ENCODE results near the gene CLDN17.

The CLDN17 gene, protein sequence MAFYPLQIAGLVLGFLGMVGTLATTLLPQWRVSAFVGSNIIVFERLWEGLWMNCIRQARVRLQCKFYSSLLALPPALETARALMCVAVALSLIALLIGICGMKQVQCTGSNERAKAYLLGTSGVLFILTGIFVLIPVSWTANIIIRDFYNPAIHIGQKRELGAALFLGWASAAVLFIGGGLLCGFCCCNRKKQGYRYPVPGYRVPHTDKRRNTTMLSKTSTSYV

DNA sequence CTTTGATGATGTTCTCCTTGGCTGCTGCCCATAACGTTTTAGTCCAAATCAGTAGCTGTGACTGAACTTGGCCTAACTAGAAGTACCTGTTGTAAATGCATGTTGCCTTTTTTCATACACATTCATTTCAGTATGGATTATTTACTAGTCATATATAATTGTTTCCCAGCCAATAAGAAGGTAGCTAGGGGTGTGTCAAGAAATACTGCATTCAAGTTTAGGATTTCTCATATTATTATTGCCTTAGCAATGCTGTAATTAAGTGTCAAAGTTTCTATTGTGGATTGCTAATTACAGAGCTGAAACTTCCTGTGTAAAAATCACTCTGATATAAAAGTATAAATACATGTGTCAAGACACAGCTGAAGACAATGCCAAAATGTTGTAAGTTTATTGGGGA lies at the start of gene CLDN17:
CLDN17 (minus strand) TSS at position 101 of the 400 bp plus-strand sequence. CDS start 188 bp downstream, outside the sequence.
- no peak for DNase-seq

DNA sequence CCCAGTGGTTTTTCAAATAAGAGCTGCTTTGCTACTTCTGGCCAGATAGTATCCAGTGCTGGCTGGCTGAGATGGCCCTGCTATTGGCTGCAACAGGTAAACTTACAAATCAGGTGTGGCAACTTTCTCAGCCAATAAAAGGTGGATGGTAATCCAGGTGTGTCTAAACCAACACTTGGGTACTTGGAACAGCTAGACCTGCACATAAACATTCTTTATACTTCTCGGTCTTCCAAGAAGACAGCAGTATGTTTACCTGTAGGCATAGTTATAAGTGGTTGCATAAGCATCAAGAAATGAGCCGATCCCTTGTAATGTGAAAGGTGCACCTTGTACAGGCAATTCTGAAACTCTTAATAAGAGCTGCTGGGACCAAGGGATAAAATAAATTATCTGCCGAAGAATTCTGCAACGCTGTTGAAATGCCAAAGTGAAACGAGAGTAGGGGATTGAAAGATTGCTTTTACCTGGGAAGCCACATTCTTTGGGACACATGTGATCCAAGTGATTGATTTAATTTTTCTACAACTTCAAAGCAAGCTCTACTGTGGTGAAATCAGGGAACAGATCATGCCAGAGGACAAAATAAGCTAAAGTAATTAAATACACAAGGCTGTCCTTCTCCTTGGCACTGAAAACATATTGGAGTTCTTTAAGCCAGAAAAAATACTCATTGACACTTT lies 49.6 kb upstream of the CLDN17 start, which contains the start of gene CLDN8:
CLDN8 (minus strand) TSS at position 57 of the 683 bp plus-strand sequence. CDS start 172 bp downstream, outside the sequence.
- DNase-seq, result no peak

DNA sequence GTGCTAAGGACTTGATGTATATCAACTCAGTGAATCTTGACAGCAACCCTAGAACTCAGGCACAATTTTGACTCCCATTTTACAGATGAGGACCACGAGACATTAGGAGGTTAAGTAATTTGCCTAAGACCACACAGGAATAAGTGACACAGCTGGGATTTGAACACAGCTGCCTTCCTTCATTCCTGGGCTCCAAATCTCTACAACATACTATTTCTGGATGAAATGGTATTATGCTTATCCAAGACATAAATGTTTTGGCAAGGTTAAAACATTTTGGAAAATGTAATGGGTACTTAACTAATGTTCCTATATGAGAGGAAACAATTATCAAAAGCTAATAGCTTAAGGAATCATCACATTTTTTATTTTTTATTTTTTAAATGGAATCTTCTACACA lies 44.5 kb upstream of the CLDN17 start:
- no peak for DNase-seq

DNA sequence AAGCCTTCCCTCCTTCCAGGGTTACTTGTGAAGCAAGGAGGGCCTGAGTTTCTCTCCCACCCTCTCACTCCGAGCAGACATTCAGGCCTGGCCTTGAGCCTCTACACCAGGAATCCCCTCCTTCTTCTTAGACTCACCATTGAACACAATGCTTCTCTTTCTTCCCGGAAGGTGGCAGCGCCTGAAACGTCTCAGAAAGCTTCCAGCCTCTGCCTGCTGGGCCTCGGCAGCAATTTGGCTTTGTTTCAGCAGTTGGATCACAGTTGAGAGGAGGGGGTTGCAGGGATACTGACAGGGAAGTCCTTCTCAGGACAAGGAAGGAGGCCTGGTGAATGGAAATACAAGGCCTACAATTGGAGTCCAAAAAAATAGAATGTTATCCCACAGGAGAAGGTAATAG lies 43.0 kb upstream of the CLDN17 start:
- no peak for DNase-seq

DNA sequence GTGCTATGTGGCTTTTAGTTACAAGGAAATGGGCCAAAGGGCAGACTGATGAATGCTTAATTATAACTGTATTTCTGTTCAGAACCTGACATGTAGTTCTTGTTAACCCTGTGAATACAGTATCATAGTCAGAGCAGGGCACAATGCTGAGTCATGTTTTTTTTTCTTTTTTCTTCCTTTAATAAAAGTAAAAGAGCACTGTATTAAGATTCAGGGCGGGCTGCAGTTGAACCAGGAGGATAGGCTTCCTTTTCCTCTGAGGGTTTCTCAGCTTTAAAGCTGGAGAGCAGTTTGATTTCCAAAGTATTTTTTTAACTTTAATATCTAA lies 40.6 kb upstream of the CLDN17 start:
- no peak for DNase-seq

DNA sequence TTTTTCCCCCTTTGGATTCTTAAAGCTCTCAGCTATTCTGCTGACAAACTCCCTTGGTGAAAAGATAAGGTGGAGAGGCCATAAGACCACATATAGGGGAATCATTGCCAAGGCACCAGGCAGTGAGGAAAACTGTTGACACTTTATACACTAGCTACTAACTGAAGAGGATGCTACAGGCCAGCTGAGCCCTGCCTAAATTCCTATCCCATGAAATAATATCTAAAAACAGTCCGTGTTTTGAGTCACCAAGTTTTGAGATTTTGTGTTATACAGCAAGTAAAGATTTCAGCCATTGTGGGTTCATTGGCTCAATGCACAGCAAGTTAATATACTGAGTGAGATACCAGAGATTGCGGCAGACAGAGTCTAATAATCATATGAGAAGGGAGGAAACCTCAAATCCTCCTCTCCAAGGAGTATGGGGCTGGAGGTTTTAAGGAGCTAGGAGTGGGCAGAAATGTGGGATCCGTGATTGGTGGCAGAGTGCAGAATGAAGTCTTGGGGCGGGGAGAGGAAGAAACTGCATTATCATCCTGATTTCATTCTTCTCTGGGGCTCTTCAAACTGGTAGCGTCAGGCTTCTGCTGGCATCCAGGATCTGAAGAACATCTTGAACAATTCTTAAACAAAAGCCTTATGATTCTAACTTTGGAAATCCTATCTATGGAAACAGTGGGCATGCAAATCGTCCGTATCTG lies 40.1 kb upstream of the CLDN17 start:
- DNase-seq, result no peak

DNA sequence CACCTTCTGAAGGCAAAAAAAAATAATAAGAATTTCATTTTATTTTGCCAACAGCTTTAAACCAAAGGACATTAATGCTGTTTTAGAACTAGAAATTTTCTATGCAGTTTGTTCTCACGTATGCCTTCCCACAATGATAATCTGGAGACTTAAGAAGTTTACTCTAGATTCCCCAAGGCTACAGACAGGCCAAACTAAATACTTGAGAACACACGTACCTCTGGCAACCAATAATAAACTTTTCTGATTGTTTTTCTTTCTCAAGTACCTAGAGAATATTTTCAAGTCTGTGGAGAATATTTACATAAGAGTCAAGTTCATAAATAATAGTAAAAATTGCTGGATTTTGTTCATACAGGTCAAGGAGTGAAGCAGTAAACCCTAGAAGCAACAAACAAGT lies 33.4 kb upstream of the CLDN17 start:
- DNase-seq, result no peak

DNA sequence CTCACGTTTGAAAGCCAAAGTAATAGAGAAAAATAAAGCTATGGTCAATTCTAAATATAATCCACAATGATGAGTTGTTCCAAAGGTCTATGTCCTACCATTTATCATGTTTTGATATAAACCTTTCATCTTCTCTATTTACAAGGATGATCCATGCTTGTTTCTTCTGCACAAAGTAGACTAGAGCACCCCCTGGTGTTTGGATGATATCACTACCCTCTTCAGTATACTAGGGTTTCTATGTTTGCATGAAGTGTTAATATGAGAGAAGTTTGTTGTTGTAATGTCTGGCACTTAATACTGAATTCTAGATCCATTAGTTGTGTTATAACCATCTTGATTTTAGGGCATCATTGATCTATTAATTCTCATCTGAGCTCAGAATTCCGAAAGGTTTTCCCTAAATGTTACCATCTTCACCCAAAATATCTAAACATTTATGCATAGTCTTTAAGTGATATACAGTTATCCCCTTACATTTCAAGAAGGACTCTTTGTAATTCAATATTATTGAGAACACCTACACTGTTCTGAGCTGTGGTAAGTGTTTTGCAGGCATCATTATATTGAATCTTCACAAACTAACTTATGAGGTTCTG lies 28.2 kb upstream of the CLDN17 start:
- peak; percentile 66 to 69 for DNase-seq

DNA sequence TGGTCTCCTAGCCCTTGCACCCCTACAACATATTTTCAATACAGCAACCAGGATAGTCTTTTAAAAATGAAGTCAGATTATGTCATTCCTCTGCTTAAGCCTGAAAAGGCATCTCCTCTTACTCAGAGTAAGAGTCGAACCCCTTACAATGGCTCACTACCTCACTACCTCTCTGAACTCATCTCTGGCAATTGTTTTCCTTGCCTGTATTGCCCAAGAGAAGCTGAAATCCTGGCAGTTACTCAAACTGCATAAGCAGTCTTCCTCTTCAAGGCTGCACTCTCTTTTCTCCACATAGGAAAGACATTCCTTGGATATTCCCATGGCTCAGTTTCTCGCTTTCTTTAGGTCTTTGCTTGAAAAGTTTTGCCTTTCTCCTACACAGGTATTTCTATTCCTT lies 26.6 kb upstream of the CLDN17 start:
- DNase-seq, result no peak

DNA sequence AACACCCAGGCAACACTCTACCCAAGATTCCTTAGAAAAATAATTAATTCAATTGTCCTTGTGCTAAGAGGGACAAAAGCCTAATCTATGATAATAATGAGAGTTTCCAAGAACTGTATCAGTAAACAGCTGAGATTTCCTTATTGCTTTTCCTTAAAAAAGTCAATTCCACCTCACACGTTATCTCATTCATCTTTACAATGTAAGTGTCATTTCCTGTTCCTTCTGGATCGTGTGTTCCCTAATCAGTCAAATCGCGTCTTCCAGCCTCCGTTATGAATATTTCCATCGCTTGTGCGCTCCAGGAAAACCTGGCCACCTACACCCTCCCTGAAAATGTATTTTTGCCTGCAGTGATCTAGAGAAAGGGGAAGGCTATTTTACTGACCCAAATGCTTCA lies 23.9 kb upstream of the CLDN17 start:
- no peak for DNase-seq

DNA sequence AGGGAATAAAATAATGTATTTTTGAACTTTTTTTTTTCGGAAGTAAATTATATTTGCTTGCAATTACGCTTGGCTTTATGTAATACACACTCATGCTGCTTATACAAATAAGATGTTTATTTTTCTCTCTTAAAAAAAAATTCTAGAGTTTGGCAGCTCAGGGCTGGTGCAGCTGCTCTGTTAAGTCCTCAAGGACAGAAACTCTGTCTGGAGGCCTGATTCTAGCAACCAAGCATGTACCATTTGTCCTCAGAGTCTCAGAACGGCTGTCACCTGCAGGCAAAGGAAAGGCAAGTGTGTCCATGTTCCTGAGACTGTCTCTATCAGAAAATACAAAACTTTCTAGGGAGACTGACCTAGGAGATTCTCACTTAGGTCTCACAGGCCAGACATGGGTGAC lies 23.2 kb upstream of the CLDN17 start:
- DNase-seq, result no peak

DNA sequence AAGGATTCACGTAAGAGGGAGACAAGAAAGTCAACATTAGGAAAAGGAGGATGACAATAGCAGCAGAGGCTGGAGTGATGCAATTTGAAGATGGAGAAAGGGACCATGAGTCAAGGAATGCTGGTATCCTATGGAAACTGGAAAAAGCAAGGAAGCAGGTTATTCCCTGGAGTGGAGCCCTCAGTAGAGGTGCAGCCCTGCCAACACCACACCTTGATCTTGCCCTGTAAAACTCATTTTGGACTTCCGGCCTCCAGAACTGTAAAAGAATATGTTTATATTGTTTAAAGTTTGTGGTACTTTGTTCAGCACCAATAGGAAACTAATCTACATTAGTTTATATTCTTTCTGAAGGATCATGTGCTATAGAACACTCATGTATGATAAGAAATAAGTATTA lies 19.6 kb upstream of the CLDN17 start:
- no peak for DNase-seq

DNA sequence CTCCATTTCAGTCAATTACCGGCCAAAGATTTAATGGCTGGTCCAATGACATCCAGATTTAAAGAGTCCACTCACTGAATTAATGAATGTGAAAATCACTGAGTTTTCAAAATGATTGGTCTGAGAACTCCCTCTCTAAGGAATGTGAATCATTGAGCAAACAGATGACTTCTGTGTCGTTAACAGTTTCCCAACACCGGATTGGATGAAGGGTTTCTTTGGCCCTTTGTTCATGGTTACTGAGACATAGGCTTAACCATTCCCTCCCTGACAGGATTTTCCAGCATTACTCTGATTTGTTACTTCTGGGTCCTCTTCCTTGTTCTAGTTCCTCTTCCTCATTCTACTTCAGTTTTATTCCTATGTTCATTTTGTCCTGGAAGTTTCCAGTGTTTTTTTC lies 1.5 kb upstream of the CLDN17 start:
- no peak for DNase-seq

DNA sequence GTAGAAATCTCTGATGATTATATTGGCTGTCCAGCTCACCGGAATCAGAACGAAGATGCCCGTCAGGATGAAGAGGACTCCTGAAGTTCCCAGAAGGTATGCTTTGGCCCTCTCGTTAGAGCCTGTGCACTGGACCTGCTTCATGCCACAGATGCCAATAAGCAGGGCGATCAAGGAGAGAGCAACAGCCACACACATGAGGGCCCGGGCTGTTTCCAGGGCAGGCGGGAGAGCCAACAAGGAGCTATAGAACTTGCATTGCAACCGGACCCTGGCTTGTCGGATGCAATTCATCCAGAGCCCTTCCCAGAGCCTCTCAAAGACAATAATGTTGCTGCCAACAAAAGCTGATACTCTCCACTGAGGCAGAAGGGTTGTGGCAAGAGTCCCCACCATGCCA lies 434 bp downstream of the CLDN17 start:
- no peak for DNase-seq

DNA sequence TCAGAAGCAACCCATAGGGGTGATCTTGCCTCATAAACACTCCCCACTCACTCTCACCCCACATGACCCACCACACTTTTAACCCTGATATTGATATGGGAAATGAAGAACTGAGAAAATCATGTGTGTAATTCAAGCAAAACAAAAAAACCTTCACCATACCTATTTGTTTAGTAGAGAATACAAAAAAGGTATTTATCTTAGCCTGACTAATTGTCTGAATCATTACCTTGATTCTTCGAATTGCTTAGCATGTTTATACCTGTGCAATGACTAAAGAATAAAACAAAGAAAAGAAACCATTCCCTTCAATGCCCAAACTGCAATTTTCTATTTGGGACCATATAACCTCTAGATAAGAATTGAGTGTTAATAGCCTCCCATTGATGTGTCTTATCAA lies 1.8 kb downstream of the CLDN17 start:
- DNase-seq, result no peak

DNA sequence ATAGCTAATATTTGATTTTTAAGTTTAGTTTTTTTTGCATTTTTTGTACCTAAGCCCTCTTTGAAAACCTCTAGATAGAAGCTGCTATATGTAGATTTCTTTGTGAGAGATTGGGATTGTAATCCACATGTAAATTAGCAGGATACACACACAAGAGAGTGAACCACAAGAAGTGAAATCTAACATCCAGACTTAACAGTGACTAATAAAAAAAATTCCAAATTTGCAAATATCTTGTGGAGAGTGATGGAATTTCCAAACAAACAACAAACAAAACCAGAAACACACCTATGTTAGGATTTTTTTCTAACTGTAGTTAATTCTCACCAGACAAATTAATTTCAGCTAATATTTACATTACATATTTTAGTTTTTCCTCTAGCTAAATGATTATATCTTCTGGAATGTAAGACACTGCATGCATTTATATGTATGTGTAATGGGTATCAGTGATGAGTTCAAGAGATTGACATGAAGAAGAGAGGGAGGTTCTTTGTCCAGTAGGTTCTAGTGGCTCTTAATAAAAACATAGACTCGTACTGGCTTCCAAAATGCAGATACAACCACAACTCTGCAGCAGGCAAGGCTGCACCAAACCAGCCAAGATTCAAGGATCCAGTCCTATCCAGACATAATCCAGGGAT lies 12.8 kb downstream of the CLDN17 start:
- no peak for DNase-seq

DNA sequence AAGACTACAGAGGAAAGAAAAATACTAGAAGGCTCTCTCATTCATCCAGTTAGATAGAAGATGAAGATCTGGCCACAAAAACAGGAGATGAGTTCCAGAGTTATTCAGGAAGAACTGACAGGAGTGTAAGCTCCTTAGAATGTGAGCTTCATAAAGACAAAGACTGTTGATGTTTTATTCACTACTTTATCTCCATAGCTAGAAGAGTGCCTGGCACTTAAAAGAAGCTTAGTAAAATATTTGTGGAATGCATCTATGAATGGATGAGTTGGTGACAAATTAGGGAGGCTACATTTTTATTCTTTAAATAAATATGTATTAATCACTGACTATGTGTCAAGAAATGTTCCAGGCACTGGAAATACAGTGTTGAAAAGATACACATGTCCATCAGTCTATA lies 13.8 kb downstream of the CLDN17 start:
- DNase-seq, result no peak

DNA sequence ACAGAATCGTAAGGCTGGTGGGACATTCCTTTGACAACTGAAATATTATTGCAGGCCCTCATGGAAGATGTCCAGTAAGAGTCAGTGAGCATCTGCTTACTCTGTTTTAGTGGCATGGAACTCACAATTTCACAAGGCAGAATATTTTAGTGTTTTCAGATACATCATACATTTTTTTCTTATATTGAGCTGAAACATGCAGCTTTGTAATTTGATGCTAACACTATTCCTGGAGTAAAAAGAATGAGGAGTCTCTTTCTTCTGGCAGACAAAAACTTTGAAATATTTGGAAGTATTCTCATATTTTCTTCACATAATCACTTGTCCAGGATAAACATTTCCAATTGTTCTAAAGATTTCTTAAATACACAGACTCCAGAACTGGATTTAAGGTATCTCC lies 17.7 kb downstream of the CLDN17 start:
- DNase-seq, result no peak

DNA sequence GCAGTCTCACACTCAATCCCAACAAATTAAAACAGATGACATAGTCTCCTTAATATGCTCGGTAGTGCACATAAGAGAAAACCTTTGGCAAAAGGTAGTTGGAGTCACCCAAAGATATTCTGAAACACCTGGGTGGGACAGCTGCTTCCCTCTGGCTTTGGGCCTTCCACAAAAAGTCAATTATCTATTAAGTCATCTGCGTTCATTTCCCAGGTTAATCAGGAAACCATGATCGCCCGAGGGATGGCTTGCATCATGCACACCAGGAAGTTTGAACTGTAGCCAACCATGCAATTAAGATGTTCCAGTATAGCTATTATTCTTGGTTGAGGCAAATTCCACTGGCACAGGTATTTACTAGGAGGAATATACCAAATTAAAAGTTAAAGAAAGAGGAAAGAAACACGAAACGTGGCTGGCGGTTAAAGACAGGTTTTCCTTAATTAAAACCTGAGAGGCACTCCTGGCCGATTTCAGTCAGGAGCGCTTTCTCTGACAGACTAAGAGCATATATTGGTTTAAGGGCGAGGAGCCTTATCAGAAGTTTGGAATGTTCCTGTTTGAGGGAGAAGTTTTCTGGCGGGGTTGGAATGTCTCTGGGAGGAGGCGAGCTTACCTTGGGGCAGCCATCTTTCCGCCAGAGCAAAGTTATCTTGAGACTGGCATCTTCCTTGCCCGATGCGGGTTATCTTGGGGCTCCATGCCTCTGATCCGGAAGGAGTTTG lies 19.9 kb downstream of the CLDN17 start:
- no peak for DNase-seq

DNA sequence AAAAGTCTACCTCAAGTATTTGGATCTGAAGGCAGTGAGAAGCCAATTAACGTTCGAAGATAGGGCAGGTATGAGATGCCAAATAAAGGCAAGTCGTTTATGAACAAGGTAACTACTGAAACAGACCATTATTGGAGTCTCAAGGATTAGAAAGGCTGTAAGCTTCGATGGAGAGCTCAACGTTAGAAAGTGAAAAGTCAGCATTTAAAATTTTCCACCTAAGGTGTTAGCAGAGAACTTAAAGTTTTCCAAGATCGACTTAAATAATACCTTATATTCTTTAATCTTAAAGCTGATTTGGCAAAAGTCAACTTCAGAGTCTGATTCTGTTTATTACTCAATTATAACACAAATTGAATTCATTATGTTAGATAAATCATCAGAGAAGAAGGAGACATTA lies 28.1 kb downstream of the CLDN17 start:
- no peak for DNase-seq

DNA sequence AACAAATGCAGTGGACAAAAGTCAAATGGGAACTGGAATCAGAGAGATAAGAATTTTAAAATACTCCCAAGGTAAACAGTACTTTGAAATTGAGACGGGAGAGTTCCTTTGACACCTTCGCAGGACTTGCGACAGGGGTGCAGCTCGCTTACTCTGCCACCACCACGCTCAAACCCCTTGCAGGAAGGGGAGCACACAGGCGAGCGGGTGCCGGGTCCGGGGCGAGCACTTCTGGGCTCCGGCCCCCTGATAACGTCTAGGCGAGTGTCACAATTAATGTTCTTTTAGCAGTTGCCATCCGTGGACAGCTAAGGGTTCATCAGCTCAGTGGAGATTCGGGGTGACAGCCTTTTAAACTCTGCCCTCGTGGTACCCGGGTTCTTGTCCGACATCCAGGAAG lies 37.4 kb downstream of the CLDN17 start:
- DNase-seq, result no peak

DNA sequence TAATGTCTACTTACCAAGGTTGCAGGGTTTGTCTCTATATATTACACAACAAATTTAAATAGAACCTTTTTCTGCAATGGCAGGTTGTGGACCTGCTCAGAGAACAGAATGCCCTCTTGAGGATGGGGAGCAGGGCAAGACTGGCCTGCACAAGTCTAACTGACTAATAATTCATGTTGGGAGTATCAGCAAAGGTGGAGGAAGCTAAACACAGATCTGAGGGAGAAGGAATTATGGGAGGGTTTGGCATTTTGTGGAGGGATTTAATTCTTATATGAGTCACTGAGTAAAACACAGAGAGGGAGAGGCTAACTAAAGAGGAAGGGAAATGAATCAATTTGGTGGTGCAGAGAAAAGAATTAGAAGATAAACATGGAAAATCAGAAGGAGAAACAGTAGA lies 40.0 kb downstream of the CLDN17 start:
- DNase-seq, result no peak

DNA sequence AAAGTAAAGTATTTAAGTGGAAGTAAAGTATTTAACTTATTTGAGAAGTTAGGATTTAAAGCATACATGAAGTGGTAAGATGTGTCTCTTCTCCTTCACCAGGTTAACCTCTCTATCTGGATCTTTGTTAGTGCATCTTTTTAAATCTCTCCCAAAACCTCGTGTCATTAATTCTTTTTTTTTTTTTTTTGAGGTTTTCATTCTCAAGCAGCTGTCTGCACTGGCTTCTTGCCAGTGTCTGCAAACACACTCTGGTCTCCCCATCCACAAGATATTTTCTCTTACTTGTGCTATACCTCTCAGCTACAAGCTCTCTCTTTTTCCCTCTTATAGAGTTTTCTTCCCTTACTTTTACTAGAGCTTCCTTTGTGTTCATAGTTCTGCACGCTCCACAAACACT lies 49.0 kb downstream of the CLDN17 start:
- DNase-seq, result no peak
